ENCODE results near the gene FAM131A. TPM values are rescaled to one million over a fixed set of nuclear protein-coding genes. Genes with fewer than 3 reads are reported as not detected.

The FAM131A gene
- total and polyA plus RNA-seq, 2 donors (not counting 3 experiments of a cell fraction or from before 2014, with no cell fraction given) = 19.9 to 29.9 TPM

- ChIA-PET CTCF (no interaction called here), POLR2A (no interaction called here)
- Histone ChIP-seq H3K4me1 (ENCODE audit: control insufficient read depth, extremely low read depth, insufficient read depth, low read length) (no peaks in the 10 kb centered on the region), H3K36me3 (ENCODE audit: control insufficient read depth in 2 of 2, extremely low read depth in 1 of 2, insufficient read depth in 2 of 2, low read length in 2 of 2) (peaks cover 0 to 7% of the 10 kb centered on the region in 2 experiments), H3K9me3 (replicated peaks; ENCODE audit: control insufficient read depth, insufficient read depth, low read length) (no peaks in the 10 kb centered on the region), H3K27ac (ENCODE audit: insufficient read depth, low read depth, low read length) (no peak overlapping the region), H3K79me2 (ENCODE audit: control insufficient read depth, insufficient read depth, low read length) (no peaks in the 10 kb centered on the region), H3K4me3 (replicated peaks in 1 of 3; ENCODE audit: insufficient read depth in 1 of 3, low read depth in 1 of 3, low read length in 3 of 3) (no peak overlapping the region), H3K4me2 (ENCODE audit: insufficient read depth, low read length) (no peak overlapping the region), H3K9me1 (replicated peaks; ENCODE audit: control insufficient read depth, extremely low read depth, insufficient read depth, low read length) (no peaks in the 10 kb centered on the region), H3K9ac (replicated peaks; ENCODE audit: extremely low read depth, insufficient read depth, low read length) (no peak overlapping the region), H2AFZ (ENCODE audit: low read depth, low read length) (no peak overlapping the region), H4K20me1 (replicated peaks; ENCODE audit: control insufficient read depth, extremely low read depth, insufficient read depth, low read length) (no peaks in the 10 kb centered on the region), H3K27me3 (ENCODE audit: control insufficient read depth in 2 of 2, insufficient read depth in 2 of 2, low read length in 2 of 2) (no peaks in the 10 kb centered on the region)
- no peak for DNase-seq (ENCODE audit: low read depth, low spot score)
- intact Hi-C loops (cut with micrococcal nuclease) = no loop called here
- TF ChIP-seq JUN (IDR thresholded peaks at IDR 0.05; ENCODE audit: borderline replicate concordance, insufficient read depth, insufficient read length, low read depth) = no peak
- TF ChIP-seq POLR2AphosphoS5 (IDR thresholded peaks at IDR 0.05; ENCODE audit: insufficient read depth, low read depth, low read length) = no peak
- no peak for TF ChIP-seq GATA2 (IDR thresholded peaks at IDR 0.05; ENCODE audit: insufficient read depth, insufficient read length, low read depth, low read length)
- TF ChIP-seq MAX (IDR thresholded peaks at IDR 0.05; ENCODE audit: insufficient read depth, insufficient read length) = no peak
- TF ChIP-seq POLR2A (IDR thresholded peaks at IDR 0.05; ENCODE audit: low read depth, low read length) = no peak
- no peak for TF ChIP-seq FOS (IDR thresholded peaks at IDR 0.05; ENCODE audit: borderline replicate concordance, insufficient read depth, low read length)
- no peak for TF ChIP-seq CTCF (IDR thresholded peaks at IDR 0.05; ENCODE audit: extremely low read depth in 1 of 2, insufficient read depth in 1 of 2, low read depth in 1 of 2, low read length in 2 of 2)
- no peak for TF ChIP-seq EZH2 (IDR thresholded peaks at IDR 0.05; ENCODE audit: borderline replicate concordance, low read depth, low read length, severe bottlenecking)
- no peak for TF ChIP-seq MYC (IDR thresholded peaks at IDR 0.05; ENCODE audit: low read depth, low read length)
- no peak for FAIRE-seq
- dilution Hi-C loops (cut with MboI; ENCODE audit: extremely low pct_ligation_motif_present, low sequenced_read_pairs) = no loop called here
- no TSS peak for BruUV-seq (replicated peaks)
These were observed 13.2 kb downstream of the FAM131A start for GRCh38 chr3:184350618-184351017.

Measured in endothelial cell of umbilical vein (primary cell).